Erythroblast (primary cell): ENCODE data around the gene QRFPR.

ENCODE experiments used
- GATA1 ChIP-seq: IDR thresholded peaks from 2 replicates; pipeline ENCODE4 v1.6.1; 2011; ENCODE audit warnings: low read depth, mild to moderate bottlenecking, control low read depth, low read length, moderate library complexity
- POLR2A ChIP-seq: IDR thresholded peaks from 2 replicates; pipeline ENCODE4 v1.6.1; 2011; ENCODE audit warnings: mild to moderate bottlenecking, low read length

DNA sequence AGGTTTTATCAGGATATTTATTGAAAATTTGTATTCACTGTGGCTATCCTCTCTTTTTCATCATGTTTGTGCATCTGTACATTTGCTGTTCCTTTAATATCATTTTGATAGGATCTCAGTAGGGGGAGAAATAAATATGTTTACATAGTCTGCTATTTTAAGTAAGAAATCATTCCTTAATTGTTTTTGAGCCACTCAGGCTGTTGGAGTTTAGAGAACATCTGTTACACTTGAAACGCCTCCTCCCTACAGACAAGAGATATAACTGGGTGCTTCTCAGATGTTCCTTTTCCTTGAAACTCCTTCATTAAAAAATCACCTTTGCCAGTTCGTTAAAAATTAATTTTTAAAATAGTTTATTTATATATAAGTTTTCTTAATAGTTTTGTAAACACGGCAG, 59.4 kb downstream of the QRFPR start:
- TF ChIP-seq POLR2A, result no peak
- TF ChIP-seq GATA1, result no peak
